Adipose tissue (tissue), 3 donors: ENCODE data around the gene MRC2. TPM values are rescaled to one million over a fixed set of nuclear protein-coding genes. Genes with fewer than 3 reads are reported as not detected.

ENCODE experiments used
- H3K27ac ChIP-seq: one replicate; pipeline ENCODE4 v1.5.1; 2013; ENCODE audit warnings: low read depth, low read length
- WGBS, 3 donors: extraction: QIAGEN DNeasy Blood & Tissue Kit; methylation state at CpG; one replicate each; pipeline ENCODE4 v1.1.7; 2013; 5-methylcytosine and 5-hydroxymethylcytosine counted together
- polyA plus RNA-seq, 3 donors: library from polyadenylated mRNA; stranded (reverse); fragments of 200-250 nt; gene quantifications; one replicate each; pipeline ENCODE4 v1.2.3, GENCODE V29; 2013
- donor health status: healthy with polysubstance abuse.
- donor health status: Bipolar disorder and iron deficiency.
- donor health status: healthy.

Gene MRC2
- polyA plus RNA-seq, 3 donors = 4.1 to 52.2 (median 14.5) TPM

GRCh38 chr17:62670202-62670821 lies 42.8 kb downstream of the MRC2 start:
- no peak overlapping the region for H3K27ac ChIP-seq
- WGBS, 3 donors = 66 to 87% (median 85%) methylated on average over 24 of the region's 24 CpGs

GRCh38 chr17:62671553-62671952 lies 44.1 kb downstream of the MRC2 start:
- 63 to 71% (median 65%) methylated on average over 14 of the region's 14 CpGs for WGBS, 3 donors
- no peak overlapping the region for H3K27ac ChIP-seq

- no peak overlapping the region for H3K27ac ChIP-seq
- WGBS, 3 donors = 86 to 93% (median 89%) methylated on average over 4 of the region's 4 CpGs
Observed at GRCh38 chr17:62672957-62673356, 45.5 kb downstream of the MRC2 start.

- no peak overlapping the region for H3K27ac ChIP-seq
- 80 to 88% (median 87%) methylated on average over 20 of the region's 20 CpGs for WGBS, 3 donors
Observed at GRCh38 chr17:62673614-62674362, 46.3 kb downstream of the MRC2 start.

GRCh38 chr17:62674363-62674739 lies 46.9 kb downstream of the MRC2 start:
- H3K27ac ChIP-seq = no peak overlapping the region
- WGBS, 3 donors = 44 to 61% (median 57%) methylated on average over 6 of the region's 6 CpGs

GRCh38 chr17:62674841-62675240 lies 47.4 kb downstream of the MRC2 start:
- no peak overlapping the region for H3K27ac ChIP-seq
- 82 to 87% (median 83%) methylated on average over 3 of the region's 3 CpGs for WGBS, 3 donors

GRCh38 chr17:62675260-62675659 lies 47.8 kb downstream of the MRC2 start:
- no peak overlapping the region for H3K27ac ChIP-seq
- 47 to 50% (median 48%) methylated on average over 10 to 12 of the region's 12 CpGs for WGBS, 3 donors

- no peak overlapping the region for H3K27ac ChIP-seq
Observed at GRCh38 chr17:62675701-62676100, 48.2 kb downstream of the MRC2 start.

GRCh38 chr17:62676231-62676943 lies 48.9 kb downstream of the MRC2 start:
- whole genome bisulfite sequencing, 3 donors = 88 to 93% (median 92%) methylated on average over 16 of the region's 16 CpGs
- no peak overlapping the region for H3K27ac ChIP-seq

More at GRCh38 chr17:62675701-62676100, 48.2 kb downstream of the MRC2 start:
- 81 to 87% (median 85%) methylated on average over 4 of the region's 4 CpGs for WGBS, 3 donors

- WGBS, 3 donors = 91 to 93% (median 92%) methylated on average over 15 to 18 of the region's 18 CpGs
- no peak overlapping the region for H3K27ac ChIP-seq
Observed at GRCh38 chr17:62676952-62677596, 49.6 kb downstream of the MRC2 start.

GRCh38 chr17:62678214-62678919 lies 50.9 kb downstream of the MRC2 start:
- 92 to 96% (median 94%) methylated on average over 10 of the region's 10 CpGs for WGBS, 3 donors

GRCh38 chr17:62679866-62680377 lies 52.5 kb downstream of the MRC2 start:
- H3K27ac ChIP-seq = no peak overlapping the region
- WGBS, 3 donors = 84 to 92% (median 92%) methylated on average over 33 to 37 of the region's 37 CpGs

More at GRCh38 chr17:62678214-62678919, 50.9 kb downstream of the MRC2 start:
- H3K27ac ChIP-seq = no peak overlapping the region

GRCh38 chr17:62680541-62681052 lies 53.1 kb downstream of the MRC2 start:
- no peak overlapping the region for H3K27ac ChIP-seq

GRCh38 chr17:62681061-62681938 lies 53.8 kb downstream of the MRC2 start:
- no peak overlapping the region for H3K27ac ChIP-seq

More at GRCh38 chr17:62680541-62681052, 53.1 kb downstream of the MRC2 start:
- WGBS, 3 donors = 73 to 92% (median 87%) methylated on average over 28 to 36 of the region's 36 CpGs

GRCh38 chr17:62681939-62682381 lies 54.5 kb downstream of the MRC2 start:
- H3K27ac ChIP-seq = no peak overlapping the region
- 92 to 94% (median 93%) methylated on average over 8 of the region's 8 CpGs for WGBS, 3 donors

More at GRCh38 chr17:62681061-62681938, 53.8 kb downstream of the MRC2 start:
- 90 to 94% (median 91%) methylated on average over 17 of the region's 17 CpGs for WGBS, 3 donors

GRCh38 chr17:62684179-62684578 lies 56.7 kb downstream of the MRC2 start:
- H3K27ac ChIP-seq = no peak overlapping the region
- 84 to 94% (median 88%) methylated on average over 4 of the region's 4 CpGs for WGBS, 3 donors

- WGBS, 3 donors = 81 to 94% (median 93%) methylated on average over 4 of the region's 4 CpGs
Observed at GRCh38 chr17:62687997-62688396, 60.5 kb downstream of the MRC2 start.

More at GRCh38 chr17:62687997-62688396, 60.5 kb downstream of the MRC2 start:
- H3K27ac ChIP-seq = no peak overlapping the region
